Stimulated activated CD8-positive, alpha-beta memory T cell treated with anti-CD3 and anti-CD28 coated beads, Interleukin-4, amount 100 ng/mL, for 24 hours (primary cell): ENCODE measurements around the gene PARP9.

Experiments
- DNase-seq: peaks from one replicate; pipeline ENCODE4 v3.0.0-alpha.2; 2020; ENCODE audit warnings: low read depth

Gene PARP9

GRCh38 chr3:122564155-122564912, at the start of gene PARP9, which contains the start of gene DTX3L:
Gene PARP9, minus strand, starts transcription at chr3:122564300. Its CDS starts 4,680 bp downstream, at chr3:122559620.
Gene DTX3L, plus strand, starts transcription at chr3:122564338. Its CDS starts 89 bp downstream, at chr3:122564427.
- peak; percentile 50 for DNase-seq

DNA sequence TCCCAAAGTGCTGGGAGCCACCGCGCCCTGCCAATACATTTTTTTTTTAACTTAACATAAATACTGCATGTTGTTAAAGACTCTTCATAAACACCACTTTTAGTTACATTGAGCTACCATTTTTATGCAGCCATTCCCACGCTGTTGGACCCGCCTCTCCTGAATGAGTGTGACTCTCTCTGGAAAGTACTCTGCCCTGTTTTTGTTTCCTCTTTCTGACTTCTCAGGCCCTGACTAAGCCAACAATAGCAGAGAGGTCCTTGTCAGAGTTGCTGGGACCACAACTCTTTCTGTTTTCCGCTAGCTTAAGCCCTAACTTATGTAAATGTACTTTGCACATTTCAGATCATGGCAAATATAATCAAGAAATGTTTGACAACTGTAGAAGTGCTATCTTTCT, 48.6 kb upstream of the PARP9 start:
- DNase-seq, result no peak

GRCh38 chr3:122609798-122610559, 45.9 kb upstream of the PARP9 start:
- DNase-seq, result no peak

GRCh38 chr3:122608916-122609315, 44.8 kb upstream of the PARP9 start:
- DNase-seq, result no peak

DNA sequence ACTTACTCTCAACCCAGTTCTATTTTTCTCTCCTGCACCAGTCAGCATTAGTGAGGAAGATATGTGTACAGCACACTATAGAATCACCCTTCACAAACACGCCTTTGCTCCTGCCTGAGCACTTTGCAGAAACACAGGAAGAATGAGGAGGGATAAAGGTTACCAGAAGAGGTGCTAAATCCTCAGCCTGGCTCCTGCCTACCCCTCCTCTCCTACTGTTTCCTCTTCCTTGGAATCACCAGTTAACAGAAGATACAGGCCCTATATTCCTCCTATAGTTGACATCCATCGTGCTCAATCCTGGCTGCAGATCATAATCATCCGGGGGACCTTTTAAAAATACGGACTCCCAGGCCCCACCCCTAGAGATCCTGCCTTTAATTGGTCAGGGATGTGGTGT, 42.2 kb upstream of the PARP9 start:
- no peak for DNase-seq

DNA sequence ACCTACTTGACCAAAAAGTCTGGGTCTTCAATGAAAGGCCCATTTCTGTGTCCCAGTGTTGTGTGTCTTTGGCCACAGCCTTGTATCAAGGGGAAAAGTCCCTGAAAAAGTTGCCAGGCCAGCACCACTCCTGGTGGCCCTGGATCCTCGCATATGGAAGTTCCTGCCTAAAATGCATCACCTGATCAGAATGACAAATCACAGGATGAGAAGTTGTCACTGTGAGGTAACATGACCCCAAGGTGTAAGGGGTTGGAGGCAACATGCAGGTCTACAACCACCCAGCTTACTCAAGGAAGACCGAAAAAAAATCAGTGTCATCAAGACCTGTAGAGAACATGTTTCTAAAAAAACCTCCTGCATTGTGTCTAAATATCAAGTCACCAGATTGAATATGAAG, 39.0 kb upstream of the PARP9 start:
- DNase-seq, result no peak

- no peak for DNase-seq
Measured at GRCh38 chr3:122602011-122602710, 38.1 kb upstream of the PARP9 start.

DNA sequence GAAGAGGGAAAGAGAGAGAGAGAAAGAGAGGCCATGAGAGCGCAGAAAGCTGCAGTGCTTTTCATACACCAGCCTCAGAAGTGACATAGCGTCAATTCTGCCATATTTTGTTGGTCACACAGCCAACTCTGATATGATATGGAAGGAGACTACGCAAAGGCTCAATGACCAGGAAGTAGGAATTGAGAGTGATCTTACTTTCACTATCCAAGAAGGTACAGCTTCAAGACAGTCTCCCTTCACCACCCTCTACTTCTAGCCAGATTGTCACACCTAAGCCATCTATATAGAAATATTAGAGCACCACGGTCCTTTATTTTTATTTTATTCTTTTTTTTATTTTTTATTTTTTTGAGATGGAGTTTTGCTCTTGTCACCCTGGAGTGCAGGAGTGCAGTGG, 34.5 kb upstream of the PARP9 start:
- DNase-seq, result no peak

GRCh38 chr3:122598151-122598550, 34.1 kb upstream of the PARP9 start:
- DNase-seq, result no peak

DNA sequence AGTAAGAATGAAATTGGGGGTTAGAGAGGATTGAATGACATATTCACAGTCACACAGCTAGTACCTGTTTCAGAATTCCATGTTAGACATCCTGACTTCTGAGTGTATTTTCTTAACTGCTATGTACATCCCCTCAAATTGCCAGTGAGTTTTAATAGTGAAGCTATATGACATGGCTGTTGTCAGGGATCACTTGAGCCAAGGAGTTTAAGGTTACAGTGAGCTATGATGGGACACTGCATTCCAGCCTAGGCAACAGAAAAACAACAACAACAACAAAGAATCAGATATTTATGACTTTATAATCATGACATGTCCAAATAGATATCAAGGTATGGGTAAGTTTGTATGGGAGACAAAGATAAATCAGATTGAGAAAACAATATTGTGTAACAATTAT, 29.9 kb upstream of the PARP9 start:
- no peak for DNase-seq

DNA sequence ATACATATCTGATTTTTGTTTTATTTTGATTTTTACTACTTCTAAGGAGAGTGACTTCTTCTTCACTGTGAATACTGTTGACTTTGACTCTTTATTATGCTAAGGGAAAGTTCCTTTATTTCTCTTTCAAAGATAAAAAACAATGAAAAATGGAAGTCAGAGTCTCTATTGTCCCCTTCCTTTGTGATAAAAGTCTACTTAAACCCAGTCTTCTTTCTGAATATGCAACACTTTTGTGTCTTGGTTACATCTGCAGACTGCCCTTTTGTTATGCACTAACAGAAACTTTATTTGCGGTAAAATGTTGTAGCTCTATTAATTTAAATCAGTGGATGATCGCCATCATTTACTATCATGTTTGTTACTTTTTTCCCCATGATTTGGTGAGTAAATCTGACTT, 26.5 kb upstream of the PARP9 start:
- no peak for DNase-seq

- no peak for DNase-seq
Measured at GRCh38 chr3:122589297-122589696, 25.2 kb upstream of the PARP9 start.

DNA sequence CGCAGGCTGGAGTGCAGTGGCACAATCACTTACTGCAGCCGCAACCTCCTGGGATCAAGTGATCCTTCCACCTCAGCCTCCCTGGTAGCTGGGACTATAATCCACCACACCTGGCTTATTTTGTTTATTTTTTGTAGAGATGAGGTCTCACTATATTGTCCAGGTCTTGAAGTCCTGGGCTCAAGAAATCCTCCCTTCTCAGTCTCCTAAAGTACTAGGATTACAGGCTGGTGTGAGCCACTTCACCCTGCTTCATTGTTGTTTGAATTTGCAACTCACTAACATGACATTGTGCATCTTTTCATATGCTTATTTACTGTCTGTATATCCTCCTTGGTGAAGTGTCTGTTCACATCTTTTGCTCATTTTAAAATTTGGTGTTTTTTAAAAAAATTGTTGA, 23.5 kb upstream of the PARP9 start:
- DNase-seq, result no peak

- no peak for DNase-seq
Measured at GRCh38 chr3:122586773-122587485, 22.8 kb upstream of the PARP9 start.

- DNase-seq, result no peak
Measured at GRCh38 chr3:122586098-122586497, 22.0 kb upstream of the PARP9 start.

DNA sequence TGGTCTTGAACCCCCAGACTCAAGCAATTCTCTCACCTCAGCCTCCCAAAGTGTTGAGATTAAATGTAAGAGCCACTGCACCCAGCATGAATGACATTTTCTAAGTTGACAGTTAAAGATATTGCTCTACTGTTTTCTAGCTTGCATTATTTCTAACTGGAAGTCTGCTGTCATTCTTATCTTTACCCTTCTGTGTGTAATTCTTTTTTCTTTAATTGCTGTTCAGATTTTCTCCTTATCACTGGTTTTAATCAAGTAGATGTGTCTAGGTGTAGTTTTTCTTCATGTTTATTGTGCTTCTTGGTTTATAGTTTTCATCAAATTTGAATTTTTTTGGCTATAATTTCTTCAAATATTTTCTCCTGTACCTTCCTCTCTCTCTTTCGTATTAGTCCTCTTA, 18.3 kb upstream of the PARP9 start:
- DNase-seq, result no peak

- no peak for DNase-seq
Measured at GRCh38 chr3:122581622-122582021, 17.5 kb upstream of the PARP9 start.

DNA sequence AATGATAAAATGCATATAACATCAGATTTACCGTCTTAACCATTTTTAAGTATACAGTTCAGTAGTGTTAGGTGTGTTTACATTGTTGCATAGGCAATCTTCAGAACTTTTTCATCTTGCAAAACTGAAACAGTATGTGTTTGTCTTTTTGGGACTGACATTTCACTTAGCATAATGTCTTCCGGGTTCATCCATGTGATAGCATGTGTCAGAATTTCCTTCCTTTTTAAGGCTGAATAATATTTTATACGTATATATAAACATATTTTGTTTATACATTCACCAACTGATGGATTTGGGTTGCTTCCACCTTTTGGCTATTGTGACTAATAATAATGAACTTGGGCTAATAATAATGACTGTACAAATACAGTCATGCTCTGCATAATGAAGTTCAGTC, 16.4 kb upstream of the PARP9 start:
- DNase-seq, result no peak

DNA sequence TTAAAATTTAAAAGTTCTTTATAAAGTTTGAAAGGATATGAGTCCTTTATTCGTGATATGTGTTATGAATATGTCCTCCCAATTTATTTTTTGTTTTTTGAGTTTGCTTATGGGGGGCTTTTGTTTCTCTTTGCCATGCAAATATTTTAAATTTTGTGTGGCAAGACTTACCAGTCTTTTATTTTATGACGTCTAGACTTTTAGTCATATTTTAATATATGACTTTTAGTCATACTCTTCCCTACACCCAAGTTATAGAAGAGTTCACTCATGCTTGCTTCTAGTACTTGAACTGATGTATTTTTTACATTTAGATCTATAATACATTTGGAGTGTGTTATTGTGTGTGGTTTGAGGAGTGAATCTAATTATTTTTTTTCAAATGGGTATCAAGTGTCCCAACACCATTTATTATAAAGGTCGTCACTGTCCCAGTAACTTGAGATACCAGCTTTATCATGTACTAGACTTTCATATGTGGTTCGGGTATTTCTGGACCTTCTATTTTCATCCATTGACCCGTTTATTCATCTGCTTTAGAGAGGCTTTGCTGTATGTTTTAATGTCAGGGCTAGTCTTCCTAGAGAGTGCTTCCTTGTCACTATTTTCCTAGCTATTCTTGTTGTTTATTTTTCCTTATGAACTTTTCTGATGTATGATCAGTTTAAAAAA, 14.1 kb upstream of the PARP9 start:
- DNase-seq, result no peak

- DNase-seq, result peak; percentile 31
Measured at GRCh38 chr3:122577409-122578031, 13.4 kb upstream of the PARP9 start, which contains the start of gene PARP15. Gene PARP15, plus strand, starts transcription at chr3:122577650. Its CDS starts 18 bp downstream, at chr3:122577668.
